Stimulated activated CD4-positive, alpha-beta T cell treated with anti-CD3 and anti-CD28 coated beads, Interleukin-1b, Interleukin-23, amount 100 ng/mL, for 4 hours (primary cell): ENCODE results near the gene REEP6.
A peak's percentile ranks its signal among the peaks of the same experiment; 100 is the strongest.
"Not testable (repeated sequence)": the region's sequence is repeated elsewhere in the genome, so short reads cannot be mapped to it uniquely, and the experiment has no call there.

ENCODE experiments used
- DNase-seq, 2 donors: peaks; one replicate each; pipeline ENCODE4 v3.0.0-alpha.2; 2020; ENCODE audit warnings: low read depth in 2 of 2

Gene REEP6

DNA sequence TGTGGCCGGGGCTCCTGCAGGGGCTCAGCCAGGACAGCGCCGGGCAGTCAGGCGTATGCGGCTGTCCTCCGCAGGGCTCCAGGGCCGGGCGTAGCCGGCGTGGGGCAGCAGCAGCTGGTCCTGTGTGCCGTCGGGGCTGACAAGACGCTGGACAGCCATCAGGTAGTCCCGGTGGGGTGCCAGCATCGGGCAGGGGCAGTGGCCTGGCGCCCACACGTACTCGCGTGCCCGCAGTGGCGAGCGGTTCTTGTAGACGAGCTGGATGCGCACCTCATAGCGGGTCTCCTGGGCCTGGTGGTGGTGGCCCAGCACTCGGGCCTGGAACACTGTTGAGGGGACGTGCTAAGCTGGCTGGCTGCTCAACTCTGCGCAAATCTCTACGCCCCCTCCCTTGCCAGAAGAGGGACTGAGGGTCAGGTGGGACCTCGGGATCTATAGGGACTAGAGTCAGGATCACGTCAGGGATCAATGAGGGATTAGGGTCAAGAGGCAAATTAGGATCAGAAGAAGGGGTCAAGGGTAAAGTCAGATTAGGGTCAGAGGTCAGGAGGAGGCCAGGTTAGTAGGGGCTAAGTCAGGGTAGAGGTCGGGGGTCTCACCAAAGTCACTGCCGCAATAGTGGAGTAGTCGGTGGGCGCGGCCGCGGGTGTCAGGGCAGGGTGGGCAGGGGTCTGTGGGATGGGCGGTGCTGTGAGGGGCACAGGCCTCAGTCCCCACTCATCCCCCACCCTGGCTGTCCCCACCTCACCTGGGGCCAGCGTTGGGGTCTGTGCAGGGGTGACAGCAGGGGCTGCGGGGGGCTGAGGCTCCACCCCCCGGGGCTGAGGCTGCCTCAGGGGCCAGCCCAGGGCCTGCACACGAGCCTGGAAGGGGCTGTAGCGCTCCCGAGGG lies 15.3 kb downstream of the REEP6 start:
- DNase-seq: no peak

DNA sequence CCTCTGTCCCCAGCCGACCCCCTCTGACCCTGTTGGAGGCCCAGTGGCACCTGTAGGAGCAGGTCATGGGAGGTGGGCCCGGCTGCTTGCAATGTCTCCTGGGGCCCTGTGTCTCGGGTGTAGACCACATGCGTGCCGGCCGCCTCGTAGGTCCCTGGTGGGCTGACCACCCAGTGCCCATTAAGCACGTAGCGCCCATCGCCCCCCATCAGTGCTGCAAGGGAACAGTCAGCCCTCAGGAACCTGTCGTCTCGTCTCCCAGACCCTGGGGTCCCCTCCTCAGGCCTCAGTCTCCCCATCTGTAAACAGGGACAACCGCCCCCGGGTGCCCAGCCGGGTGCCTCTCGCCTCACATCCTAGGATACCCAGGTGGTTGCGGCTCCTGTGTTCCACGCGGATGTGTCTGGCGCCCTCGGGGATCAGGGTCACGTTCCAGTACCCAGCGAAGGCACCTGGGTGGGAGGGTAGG lies 16.2 kb downstream of the REEP6 start:
- no peak for DNase-seq

DNA sequence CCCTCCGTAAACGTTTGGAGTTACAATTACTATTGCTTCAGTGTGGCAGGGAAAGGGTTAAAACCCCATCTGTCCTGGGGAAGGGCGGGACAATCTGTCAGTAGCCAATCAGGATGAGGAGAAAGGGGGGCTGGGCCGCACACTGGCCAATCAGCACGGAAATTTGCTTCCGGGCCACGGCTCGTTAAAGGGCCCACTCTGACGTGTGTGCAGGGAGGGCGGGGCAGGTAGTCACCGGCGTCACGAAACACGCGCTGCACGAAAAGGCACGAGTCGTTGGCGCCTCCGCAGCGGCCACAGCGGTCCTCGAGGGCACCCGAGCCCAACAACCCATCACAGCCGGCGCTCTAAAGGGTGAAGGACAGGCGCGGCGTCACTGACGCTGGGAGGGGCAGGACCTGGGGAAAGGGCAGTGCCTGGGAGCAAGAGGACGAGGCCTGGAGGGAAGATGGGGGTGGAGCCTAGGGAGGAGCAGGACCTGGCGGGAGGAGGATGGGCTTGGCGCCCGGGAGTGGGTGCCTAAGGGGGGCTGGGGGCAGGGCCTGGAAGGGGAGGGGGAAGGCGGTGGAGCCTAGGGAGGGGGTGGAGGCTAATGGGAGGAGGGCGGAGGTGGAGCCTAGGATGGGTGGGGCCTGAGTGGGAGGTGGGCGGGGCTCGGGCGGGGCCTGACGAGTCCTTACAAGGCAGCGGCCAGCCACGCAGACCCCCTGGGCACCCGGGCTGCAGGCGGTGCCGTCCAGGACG lies 17.0 kb downstream of the REEP6 start:
- peak; percentile 82 to 87 for DNase-seq

DNA sequence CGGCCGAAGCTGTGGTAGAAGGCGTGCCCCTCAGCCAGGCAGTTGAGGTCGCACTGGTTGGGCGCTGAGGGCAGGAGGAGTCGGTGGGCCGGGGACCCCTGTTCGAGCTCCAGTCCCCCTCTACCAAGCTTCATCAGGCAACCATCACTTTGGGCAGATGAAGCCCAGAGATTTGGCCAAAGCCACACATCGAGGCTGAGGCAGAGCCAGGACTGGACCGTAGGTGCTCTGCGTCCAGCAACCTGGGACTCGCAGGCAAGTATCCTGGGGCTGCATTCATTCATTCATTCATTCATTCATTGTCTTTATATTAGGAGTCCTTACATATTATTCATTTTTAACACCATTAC lies 17.5 kb downstream of the REEP6 start:
- DNase-seq: no peak

DNA sequence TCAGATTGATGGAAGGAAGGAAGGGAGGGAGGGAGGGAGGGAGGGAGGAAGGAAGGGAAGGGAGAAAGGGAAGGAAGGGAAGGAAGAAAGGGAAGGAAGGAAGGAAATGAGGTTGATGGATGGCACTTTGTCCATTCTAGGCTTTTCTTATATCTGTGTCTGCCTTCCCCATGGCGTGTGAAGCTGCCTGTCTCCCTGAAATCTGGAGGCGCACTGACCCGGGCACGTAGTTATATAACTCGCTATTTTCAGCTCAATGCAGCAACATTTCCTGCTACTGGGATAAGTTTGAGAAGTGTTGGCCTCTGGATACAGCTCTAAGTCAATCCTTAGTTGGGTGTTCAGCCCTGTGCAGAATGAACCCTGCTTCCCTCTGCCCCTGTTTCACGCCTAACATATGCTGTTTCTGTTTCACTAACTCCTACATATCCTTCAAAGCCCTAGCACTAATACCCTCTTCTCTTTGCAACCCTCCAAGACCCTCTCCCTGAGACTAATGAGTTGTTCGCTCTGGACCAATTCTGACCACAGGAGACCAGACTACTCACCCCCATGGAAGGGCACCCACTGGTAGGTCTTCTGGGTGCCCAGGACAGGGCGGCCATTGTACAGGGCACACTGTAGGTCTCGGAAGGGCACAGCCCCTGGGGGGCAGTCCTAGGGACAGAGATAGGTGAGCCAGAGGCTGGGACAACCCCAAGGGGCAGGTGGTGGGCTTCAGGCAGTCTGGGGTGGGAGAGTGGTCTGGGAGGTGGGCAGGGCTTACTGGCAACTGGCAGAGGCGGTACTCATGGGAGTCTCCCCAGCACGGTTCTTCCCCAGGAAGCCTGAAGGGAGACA lies 18.8 kb downstream of the REEP6 start:
- no peak for DNase-seq

DNA sequence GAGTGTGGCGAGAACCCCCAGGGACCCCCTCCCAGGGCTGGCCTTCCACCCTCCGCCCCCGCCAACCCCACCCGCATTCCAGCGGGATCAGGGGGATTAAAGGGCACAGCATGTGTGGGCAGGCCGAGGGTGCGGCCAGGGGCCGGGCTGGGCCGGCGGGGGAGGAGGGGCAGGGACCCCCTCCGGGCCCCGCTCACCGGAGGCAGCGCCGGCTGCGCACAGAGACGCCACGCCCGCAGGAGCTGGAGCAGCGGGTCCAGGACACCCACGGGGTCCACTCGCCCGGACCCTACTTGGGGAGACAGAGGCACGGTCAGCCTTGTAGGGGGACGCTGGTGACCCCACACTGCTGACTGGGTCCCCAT lies 19.4 kb downstream of the REEP6 start:
- DNase-seq: no peak

DNA sequence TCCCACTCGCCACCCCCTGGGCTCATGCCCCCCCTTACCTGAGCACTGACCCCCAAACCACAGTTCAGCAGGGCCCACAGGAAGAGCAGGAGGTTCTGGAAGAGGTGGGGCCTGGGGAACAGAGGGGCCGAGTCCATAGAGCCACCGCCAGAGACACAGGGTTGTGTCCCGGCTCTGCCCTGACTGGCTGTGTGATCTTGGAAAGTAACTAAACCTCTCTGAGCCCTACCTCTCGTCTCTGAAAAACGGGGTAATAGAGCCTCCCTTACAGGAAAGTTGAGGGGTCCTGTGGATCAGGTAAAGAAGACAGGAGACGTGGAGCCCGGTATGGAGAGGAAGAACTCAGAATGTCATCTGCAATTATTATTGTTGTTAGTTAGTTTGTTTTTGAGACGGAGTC lies 19.8 kb downstream of the REEP6 start:
- DNase-seq: no peak

DNA sequence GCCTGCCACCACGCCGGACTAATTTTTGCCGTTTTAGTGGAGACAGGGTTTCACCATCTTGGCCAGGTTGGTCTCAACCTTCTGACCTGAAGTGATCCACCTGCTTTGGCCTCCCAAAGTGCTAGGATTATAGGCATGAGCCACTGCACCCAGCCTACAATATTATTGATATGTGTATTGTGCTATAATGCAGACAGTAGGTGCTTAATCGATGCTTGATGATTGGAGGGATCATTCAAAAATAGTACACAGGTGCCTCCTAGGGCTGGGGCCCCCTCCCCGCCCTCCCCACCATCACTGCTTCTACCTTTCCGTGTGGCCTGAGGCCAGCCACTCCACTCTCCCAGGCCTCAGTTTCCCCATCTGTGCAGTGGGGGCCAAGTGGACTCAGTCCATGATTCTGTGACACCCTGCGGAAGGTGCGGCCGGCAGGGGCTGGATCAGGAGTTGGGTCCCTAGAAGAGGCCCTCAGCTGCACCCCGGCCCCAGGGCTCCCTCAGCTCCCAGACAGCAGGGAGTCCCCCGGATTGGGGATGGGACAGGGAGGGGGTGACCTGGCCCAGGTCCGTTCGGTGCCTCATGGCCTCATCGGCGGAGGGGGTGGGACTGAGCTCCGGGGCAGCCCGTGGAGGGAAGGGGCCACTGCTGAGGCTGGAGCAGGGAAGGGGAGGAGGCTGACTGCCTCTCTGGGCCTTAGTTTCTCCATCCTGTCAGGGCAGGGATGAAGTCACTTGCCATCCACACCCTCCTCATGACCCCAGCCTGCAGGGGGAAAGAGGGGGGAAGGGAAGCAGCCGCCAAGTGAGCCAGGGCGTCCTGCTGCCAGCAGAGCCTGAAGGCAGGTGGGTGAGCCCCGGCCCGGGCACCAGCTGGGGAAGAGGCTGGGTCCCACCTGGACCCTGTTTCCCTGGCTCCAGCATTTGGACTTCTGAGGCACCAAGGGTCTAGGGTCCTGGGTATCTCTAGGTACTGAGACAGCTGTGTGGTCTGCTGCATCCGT lies 20.6 kb downstream of the REEP6 start:
- DNase-seq: no peak

DNA sequence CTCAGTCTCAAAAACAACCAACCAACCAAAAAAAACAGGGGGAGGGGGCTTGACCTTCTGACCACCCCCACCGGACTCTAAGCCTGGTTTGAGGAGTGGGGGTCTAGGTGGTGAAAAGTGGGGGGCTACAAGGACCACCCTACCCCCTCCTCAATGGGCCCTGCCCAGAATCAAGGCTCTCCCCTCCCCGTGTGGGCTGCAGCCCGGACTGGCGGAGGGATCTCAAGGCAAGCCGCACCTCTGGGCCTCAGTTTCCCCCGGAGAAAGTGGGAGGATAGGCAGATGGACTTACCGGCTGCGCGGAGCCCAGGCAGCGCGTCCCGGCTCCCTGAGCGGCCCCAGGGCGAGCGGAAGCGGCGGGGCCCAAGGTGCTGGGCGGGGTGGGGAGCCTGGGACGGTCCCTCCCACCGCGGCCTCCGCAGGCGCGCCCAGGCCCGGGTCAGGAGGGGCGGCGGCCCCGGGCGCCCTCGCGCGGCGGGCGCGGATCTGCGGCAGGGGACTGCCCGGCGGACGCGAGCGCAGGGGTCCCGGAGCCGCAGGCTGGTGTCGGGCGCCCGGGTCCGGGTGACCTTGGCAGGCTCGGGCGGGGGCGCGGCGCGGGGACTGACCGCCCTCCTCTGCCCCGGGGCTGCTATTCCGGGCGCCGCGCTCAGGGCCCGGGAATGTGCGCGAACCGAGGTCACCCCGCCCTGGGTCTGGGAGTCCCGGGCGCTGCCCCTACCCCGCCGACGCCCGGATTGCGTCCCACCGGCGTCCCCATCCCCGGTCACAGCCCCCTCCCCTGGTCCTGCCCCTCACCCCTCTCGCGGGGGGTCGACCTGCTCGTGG lies 21.9 kb downstream of the REEP6 start, which contains the start of gene ADAMTSL5:
ADAMTSL5 (minus strand) TSS at position 349 of the 828 bp plus-strand sequence. CDS start 2,076 bp downstream, outside the sequence.
- DNase-seq: peak; percentile 36 to 70

DNA sequence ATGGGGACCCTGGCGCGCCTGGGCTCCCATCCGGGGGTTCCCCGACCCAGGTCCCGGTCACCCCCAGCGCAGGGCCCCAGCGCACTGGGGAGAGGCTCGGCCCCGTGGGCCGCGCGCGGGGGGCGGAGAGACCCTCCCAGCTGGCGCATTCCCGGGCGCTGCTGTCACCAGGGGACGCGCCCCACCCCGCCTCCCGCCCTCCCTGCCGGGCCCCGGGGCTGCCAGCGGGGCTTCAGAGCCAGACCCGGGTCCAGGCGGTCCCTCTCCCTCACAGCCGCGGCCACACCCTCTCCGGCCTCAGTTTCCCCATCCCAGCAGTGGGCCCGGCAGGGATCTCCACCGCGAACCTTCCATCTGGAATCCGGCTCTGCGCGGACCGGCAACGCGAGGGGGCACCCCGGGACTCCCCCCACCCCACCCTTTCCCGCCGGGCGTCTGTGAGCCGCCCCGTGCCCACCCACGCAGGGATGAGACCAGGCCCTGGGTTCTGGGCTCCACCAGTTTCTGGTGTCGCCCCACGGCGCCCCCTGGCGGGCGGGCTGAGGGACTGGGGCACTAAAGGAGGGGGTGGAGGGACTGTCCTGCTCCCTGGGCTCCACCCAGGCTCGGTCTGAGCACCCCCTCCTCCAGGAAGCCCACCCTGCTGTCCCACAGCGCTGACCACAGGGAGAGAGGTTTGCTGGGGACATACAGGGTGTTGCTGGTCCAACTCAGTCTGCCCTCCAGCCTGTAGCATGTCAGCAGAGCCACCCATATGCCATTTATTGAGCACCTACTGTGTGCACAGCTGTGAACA lies 22.7 kb downstream of the REEP6 start:
- peak; percentile 58 to 73 for DNase-seq

DNA sequence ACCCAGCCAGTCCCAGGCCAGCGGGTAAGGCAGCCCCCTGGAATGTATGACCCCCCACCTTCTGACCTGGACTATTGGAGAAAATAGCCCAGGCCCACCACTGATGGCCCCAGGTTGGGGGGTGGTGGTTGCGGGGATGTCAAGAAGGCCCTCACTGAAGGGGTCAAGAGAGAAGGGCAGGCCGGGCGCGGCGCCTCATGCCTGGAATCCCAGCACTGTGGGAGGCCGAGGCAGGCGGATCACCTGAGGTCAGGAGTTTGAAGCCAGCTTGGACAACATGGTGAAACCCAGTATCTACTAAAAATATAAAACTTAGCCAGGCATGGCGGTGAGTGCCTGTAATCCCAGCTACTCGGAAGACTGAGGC lies 23.3 kb downstream of the REEP6 start:
- no peak for DNase-seq

DNA sequence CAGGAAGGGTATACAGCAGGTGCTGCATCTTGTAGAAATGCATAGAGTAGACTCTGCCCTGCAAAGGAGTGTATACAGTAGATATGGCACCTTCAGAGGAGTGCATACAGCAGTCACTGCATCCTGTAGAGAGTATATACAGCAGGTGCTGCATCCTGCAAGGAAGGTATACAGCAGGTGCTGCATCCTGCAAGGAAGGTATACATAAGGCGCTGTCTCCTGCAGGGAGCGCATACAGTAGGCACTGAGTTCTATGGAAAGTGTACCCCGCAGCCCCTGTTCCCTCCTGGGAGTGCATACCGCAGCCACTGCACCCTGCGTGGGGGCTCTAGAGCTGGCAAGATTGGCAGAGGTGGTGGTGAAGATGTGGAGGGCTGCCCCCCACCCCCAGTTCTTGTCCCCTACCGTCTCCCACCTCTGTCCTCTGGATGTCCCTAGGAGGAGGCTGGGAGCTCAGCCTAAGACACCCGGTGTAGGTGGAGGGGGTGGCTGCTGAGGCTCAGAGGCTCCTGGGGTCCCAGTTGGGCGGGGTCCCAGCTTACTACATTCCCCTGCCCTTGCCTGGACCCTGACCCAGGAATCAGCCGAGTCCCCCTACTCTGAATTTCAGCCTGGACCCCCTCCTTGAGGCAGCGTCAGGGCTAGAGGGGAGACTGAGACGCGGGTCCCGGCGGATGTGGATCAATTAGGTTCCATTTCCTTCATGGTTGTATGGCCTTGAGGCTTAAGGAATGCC lies 24.2 kb downstream of the REEP6 start:
- DNase-seq: no peak

DNA sequence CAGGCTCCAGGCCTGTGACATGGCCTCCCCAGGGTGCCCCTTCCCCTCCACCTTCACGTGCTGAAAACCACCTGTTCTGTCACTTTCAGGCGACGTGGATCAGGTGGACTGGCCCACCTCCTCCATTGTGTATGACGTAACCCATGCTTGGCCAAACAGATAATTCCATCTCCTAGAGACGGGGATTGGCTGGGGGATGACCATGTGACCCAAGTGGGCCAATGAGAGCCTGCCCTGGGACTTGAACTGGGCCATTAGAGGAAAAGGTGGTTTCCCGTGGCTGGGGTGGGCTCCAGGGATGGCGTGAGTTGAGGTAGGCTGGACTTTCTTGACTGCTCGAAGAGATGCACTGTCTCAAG lies 25.4 kb downstream of the REEP6 start:
- DNase-seq: no peak

DNA sequence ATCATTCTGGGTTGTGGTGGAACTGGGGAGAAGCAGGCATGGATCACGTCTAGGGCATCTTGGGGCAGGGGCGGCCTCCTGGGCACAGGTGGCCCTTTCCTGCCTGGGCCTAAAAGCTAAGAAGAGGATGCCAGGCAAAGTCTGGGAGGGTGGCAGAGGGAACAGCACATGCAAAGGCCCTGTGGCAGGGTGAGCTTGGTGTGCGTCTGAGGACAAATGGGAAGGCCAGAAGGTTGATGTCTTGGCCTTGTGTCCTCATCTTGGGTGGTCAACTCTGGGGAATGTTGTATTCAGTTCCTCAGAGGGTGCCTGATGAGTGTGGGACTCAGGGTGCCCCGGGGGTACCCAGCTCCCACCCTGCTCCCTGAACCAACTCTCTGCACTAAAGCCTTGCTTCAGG lies 27.5 kb downstream of the REEP6 start:
- DNase-seq: no peak

DNA sequence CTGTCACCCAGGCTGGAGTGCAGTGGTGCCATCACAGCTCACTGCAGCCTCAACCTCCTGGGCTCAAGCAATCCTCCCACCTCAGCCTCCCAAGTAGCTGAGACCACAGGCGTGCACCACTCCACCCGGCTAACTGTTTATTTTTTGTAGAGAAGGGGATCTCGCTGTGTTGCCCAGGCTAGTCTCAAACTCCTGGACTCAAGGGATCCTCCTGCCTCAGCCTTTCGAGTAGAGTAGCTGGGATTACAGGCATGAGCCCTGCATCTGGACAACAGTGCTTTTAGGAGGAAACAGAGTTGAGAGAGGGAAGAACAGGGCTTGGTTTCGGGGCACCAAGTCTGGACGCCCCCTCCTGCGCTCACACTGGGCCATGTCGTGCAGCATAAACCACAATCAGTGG lies 28.8 kb downstream of the REEP6 start:
- not testable (repeated sequence) for DNase-seq

DNA sequence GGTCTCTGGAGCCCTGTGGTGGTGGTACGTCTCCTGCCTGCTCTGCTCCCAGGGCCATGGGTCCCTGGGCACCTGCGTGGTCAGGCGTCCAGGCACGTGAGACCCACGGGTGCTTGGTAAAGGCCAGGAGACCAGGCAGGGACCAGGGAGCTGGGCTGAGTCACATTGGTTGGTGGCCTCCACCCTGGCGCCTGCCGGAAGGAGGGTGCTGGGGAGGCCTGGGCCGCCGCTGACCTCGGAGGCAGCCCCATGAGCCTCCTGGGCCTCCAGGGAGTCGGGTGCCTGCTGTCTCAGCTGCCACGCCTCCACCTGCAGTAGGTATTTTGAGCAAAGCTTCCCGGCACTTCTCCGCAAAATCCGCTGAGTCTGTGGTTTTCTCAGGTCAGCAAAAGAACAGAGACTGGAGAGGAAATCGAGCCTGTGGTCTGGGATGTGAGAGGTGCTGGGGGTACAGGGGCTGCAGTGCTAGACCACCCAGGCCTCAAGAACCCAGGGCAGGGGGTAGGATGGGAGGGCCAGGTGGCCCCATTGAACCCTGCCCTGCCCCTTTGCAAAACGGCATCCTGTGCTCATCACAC lies 29.3 kb downstream of the REEP6 start:
- DNase-seq: no peak

DNA sequence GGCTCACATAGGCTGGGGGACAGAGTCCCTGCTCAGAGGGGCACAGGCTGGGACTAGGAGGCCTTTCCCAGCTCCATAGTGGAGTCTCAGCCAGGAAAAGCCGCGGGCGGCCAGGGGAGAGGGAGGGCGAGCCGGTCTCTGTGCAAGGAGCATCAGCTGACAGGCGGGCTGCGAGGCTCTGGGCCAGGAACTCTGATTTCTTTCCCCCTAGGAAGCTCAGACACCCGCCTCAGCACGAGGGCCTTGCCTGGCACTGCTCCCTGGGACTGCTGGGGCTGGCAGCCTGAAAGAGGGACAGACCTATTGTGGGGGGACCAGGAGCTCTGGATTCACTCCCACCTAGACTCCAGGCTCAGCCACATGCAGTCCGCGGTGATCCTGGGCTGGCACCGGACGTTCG lies 30.7 kb downstream of the REEP6 start:
- DNase-seq: no peak

DNA sequence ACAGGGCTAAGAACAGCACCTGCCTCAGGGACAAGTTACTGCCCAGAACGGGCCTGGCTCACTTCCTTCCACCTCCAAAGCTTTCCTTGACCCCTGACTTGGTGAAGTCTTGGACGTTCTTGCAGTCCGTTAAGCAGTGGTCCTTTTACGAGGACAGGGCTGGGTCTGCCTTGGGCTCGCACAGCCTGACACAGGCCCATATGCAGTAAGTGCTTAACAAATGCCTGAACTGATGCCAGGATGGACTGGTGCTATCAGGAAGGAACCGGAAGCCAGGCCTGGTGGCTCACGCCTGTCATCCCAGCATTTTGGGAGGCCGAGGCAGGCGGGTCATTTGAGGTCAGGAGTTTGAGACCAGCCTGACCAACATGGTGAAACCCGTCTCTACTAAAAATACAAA lies 31.1 kb downstream of the REEP6 start:
- DNase-seq: no peak
